GM23248 (cell line): ENCODE data around the gene WARS2.
A peak's percentile ranks its signal among the peaks of the same experiment; 100 is the strongest.

Experiments
- EZH2 ChIP-seq: fragments of 200-600 bp; sonication (generic); IDR thresholded peaks from 2 replicates; pipeline ENCODE4 v1.6.1; 2018; ENCODE audit warnings: antibody characterized with exemption, mild to moderate bottlenecking; ENCODE audit not compliant: insufficient read depth, poor library complexity, severe bottlenecking
- EZH2phosphoT487 ChIP-seq: fragments of 200-600 bp; sonication (generic); IDR thresholded peaks from 2 replicates; pipeline ENCODE4 v1.6.1; 2018; ENCODE audit warnings: antibody characterized with exemption, moderate library complexity, mild to moderate bottlenecking, low read depth; ENCODE audit not compliant: insufficient read depth

DNA sequence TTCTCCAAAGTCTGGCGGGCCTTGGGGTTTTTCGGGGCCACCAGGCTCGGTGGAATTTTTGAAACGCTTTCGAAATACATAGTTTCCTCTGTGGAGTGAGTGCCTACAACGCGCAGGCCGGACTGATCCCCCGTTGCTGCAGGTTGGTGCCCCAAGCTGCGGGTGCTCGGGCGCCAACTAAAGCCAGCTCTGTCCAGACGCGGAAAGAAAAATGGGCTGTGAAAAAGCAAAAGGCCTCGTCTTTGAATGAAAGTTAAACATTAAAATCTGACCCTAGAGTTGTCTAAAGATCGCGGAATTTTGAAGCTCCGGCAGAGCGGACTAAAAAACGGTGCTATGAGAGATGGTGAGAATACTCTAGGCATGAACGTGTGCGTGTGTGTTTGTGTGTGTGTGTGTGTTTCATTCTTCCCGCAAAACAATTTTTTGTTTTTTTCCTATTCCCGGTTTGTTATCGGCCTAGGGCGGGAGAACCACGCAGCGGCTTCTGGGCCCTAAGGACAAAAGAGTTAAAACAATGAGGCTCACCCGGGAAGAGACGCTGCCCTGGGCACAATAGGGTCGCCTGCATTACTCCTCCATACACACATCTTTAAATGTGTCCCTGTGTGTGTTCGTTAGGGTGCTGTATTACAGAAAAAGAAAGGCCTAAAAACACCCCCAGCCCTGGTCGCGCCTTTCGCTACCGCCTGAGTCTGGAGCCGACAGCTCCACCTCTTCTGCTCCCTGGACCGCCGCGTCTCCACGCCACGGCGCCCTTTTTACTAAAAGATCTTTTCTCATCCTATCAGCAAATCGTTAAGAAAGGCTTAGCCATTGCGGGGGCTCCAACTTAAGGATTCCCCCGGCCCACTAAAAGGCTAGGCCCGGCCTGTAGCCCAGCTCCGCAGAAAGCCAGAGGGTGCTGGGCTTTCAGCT lies 155.5 kb downstream of the WARS2 start:
- TF ChIP-seq EZH2 (no peak), EZH2phosphoT487 (0 out of 2 replicates have a peak, but pooled peaks have one; percentile 35)
